A549 (cell line): ENCODE data around the gene PURB. TPM values are rescaled to one million over a fixed set of nuclear protein-coding genes. Genes with fewer than 3 reads are reported as not detected.

Experiments
- ATAC-seq, 2 experiments: fragments of 200-7000 bp in 1 of 2; fragments of >200 bp in 1 of 2; cut with Nextera tagmentation in 1 of 2; cut with Tn5 transposase in 1 of 2; 3 replicates each; pipeline versions ENCODE4 v1.8.0 to v1.9.1; 2018 to 2020; ENCODE audit warnings: mild to moderate bottlenecking in 1 of 2, moderate library complexity in 1 of 2
- CTCF ChIA-PET: fragments of 300-600 bp; sonication (Branson Sonifier 250); formaldehyde crosslinking; extraction: SDS; loops from one replicate; lab custom pipeline; 2021; ENCODE audit warnings: antibody characterized with exemption, inconsistent platforms; lab: Yijun Ruan, JAX
- POLR2A ChIA-PET: fragments of 350-600 bp; formaldehyde crosslinking; extraction: SDS; loops from one replicate; lab custom pipeline; 2021; ENCODE audit warnings: antibody characterized with exemption, inconsistent platforms; lab: Yijun Ruan, JAX
- DNase-seq, 2 experiments: peaks; one replicate each; pipeline versions ENCODE4 v3.0.0 to v3.0.0-alpha.2; 2011 to 2016; ENCODE audit warnings: low read depth in 1 of 2, low spot score in 1 of 2
- FAIRE-seq: peaks from 2 replicates; lab custom pipeline; 2011; peaks lifted over from hg19 to GRCh38; lab: Jason Lieb, UNC
- H3K27ac ChIP-seq, 2 experiments: fragments of >200 bp; sonication (Bioruptor Twin); formaldehyde crosslinking; 3 replicates each; pipeline ENCODE4 v1.5.1; 2016 to 2017
- H3K4me1 ChIP-seq: fragments of >200 bp; sonication (Bioruptor Twin); formaldehyde crosslinking; 3 replicates; pipeline ENCODE4 v1.6.1; 2016
- H3K4me2 ChIP-seq: fragments of >200 bp; sonication (Bioruptor Twin); formaldehyde crosslinking; 3 replicates; pipeline ENCODE4 v1.6.1; 2016
- H3K4me3 ChIP-seq: fragments of >200 bp; sonication (Bioruptor Twin); formaldehyde crosslinking; 3 replicates; pipeline ENCODE4 v1.5.1; 2016
- H3K9me3 ChIP-seq: fragments of >200 bp; sonication (Bioruptor Twin); formaldehyde crosslinking; 3 replicates; pipeline ENCODE4 v1.6.1; 2016
- BHLHE40 ChIP-seq: IDR thresholded peaks from 2 replicates; pipeline ENCODE4 v1.6.1; 2012; ENCODE audit warnings: low read depth, low read length, inconsistent platforms
- CBX2 ChIP-seq: fragments of 200-600 bp; sonication (generic); IDR thresholded peaks from 2 replicates; pipeline ENCODE4 v1.6.1; 2016; ENCODE audit warnings: low read depth, mild to moderate bottlenecking, borderline replicate concordance
- CBX8 ChIP-seq: fragments of 200-600 bp; sonication (generic); IDR thresholded peaks from 2 replicates; pipeline ENCODE4 v1.6.1; 2016
- CEBPB ChIP-seq, 2 experiments: fragments of >200 bp in 1 of 2; sonication (Bioruptor Twin) in 1 of 2; formaldehyde crosslinking in 1 of 2; IDR thresholded peaks; 2 replicates each; pipeline ENCODE4 v1.6.1; 2012 to 2016
- CHD2 ChIP-seq: fragments of 150-350 bp; IDR thresholded peaks from 2 replicates; pipeline ENCODE4 v1.6.1; 2014; ENCODE audit warnings: low read length; ENCODE audit not compliant: partially characterized antibody
- CTCF ChIP-seq: fragments of >200 bp; sonication (Bioruptor Twin); formaldehyde crosslinking; IDR thresholded peaks from 3 replicates; pipeline ENCODE4 v1.5.1; 2016
- EHF ChIP-seq: fragments of 250-450 bp; sonication (Bioruptor Pico); IDR thresholded peaks from 2 replicates; pipeline ENCODE4 v1.5.0; 2020; ENCODE audit warnings: mild to moderate bottlenecking
- EHMT2 ChIP-seq: fragments of 200-600 bp; sonication (generic); IDR thresholded peaks from 2 replicates; pipeline ENCODE4 v1.6.1; 2016; ENCODE audit warnings: antibody characterized with exemption, low read depth, mild to moderate bottlenecking, moderate library complexity
- ELK1 ChIP-seq: fragments of 150-350 bp; IDR thresholded peaks from 2 replicates; pipeline ENCODE4 v1.6.1; 2014; ENCODE audit warnings: low read depth, mild to moderate bottlenecking, low read length
- EP300 ChIP-seq, 2 experiments: fragments of >200 bp; sonication (Bioruptor Twin); formaldehyde crosslinking; IDR thresholded peaks; 2 replicates in 1 of 2; 3 replicates in 1 of 2; pipeline ENCODE4 v1.6.1; 2016 to 2017
- HOXA7 ChIP-seq: fragments of 250-450 bp; sonication (Bioruptor Pico); IDR thresholded peaks from 2 replicates; pipeline ENCODE4 v1.5.0; 2020; ENCODE audit warnings: mild to moderate bottlenecking, moderate library complexity
- JUN ChIP-seq, 2 experiments: fragments of >200 bp; sonication (Bioruptor Twin); formaldehyde crosslinking; IDR thresholded peaks; 2 replicates in 1 of 2; 3 replicates in 1 of 2; pipeline ENCODE4 v1.6.1; 2016 to 2017
- KDM5A ChIP-seq: fragments of 200-600 bp; sonication (generic); IDR thresholded peaks from 2 replicates; pipeline ENCODE4 v1.6.1; 2016; ENCODE audit warnings: antibody characterized with exemption, mild to moderate bottlenecking
- MAFK ChIP-seq: fragments of 450-650 bp; IDR thresholded peaks from 2 replicates; pipeline ENCODE4 v1.6.1; 2014; ENCODE audit not compliant: partially characterized antibody
- MYC ChIP-seq: IDR thresholded peaks from 2 replicates; pipeline ENCODE4 v1.6.1; 2012; ENCODE audit warnings: mild to moderate bottlenecking, inconsistent platforms, low read length, improper control_type of control experiment, borderline replicate concordance
- NPAS2 ChIP-seq: fragments of 250-450 bp; sonication (Bioruptor Pico); IDR thresholded peaks from 2 replicates; pipeline ENCODE4 v1.8.0; 2022; ENCODE audit warnings: mild to moderate bottlenecking, moderate library complexity, borderline replicate concordance
- NR3C1 ChIP-seq: fragments of >200 bp; sonication (Bioruptor Twin); formaldehyde crosslinking; IDR thresholded peaks from 3 replicates; pipeline ENCODE4 v1.6.1; 2017
- POLR2A ChIP-seq: IDR thresholded peaks from 2 replicates; pipeline ENCODE4 v1.6.1; 2012; ENCODE audit warnings: mild to moderate bottlenecking, low read length
- POLR2AphosphoS2 ChIP-seq: conservative IDR thresholded peaks from 2 replicates; pipeline ENCODE4 v1.6.1; 2012; ENCODE audit warnings: low read length, improper control_type of control experiment, inconsistent platforms
- RAD21 ChIP-seq, 2 experiments: fragments of >200 bp in 1 of 2; sonication (Bioruptor Twin) in 1 of 2; formaldehyde crosslinking in 1 of 2; IDR thresholded peaks in 1 of 2; conservative IDR thresholded peaks in 1 of 2; 2 replicates in 1 of 2; 3 replicates in 1 of 2; pipeline ENCODE4 v1.6.1; 2012 to 2018; ENCODE audit warnings: inconsistent platforms in 1 of 2
- TFCP2L1 ChIP-seq: fragments of 250-450 bp; sonication (Bioruptor Pico); IDR thresholded peaks from 2 replicates; pipeline ENCODE4 v1.5.0; 2021; ENCODE audit warnings: mild to moderate bottlenecking
- TP53 ChIP-seq: fragments of 250-450 bp; sonication (Bioruptor Pico); IDR thresholded peaks from 2 replicates; pipeline ENCODE4 v1.5.0; 2021; ENCODE audit warnings: mild to moderate bottlenecking, moderate library complexity
- WGBS: methylation state at CpG from one replicate; pipeline ENCODE4 v1.1.6; 2017; ENCODE audit errors: missing lambda C conversion rate; 5-methylcytosine and 5-hydroxymethylcytosine counted together
- polyA plus RNA-seq, 4 experiments: library from polyadenylated mRNA; depleted of rRNA in 3 of 4; stranded (reverse); fragments of >200 nt; fragmentation: RNase III in 1 of 4; extraction: RNeasy Plus Mini Kit Qiagen cat#74134 plus additional on column Dnase treatment in 1 of 4; gene quantifications; 2 replicates in 3 of 4; 3 replicates in 1 of 4; pipeline ENCODE4 v1.2.3, GENCODE V29; 2011 to 2017
- TF ChIP-seq, protein P1 (sequence below): fragments of >200 bp; sonication (Bioruptor Twin); formaldehyde crosslinking; IDR thresholded peaks from 3 replicates; pipeline ENCODE4 v1.6.1; 2016
- TF ChIP-seq, protein P2 (sequence below): IDR thresholded peaks from 2 replicates; pipeline ENCODE4 v1.6.1; 2012

The PURB gene
- polyA plus RNA-seq, 2 of the 4 experiments (the other 2 are of a cell fraction), result 5.7 to 10.4 TPM

- Histone ChIP-seq H3K9me3 (no peaks in the 10 kb centered on the region), H3K4me2 (no peak overlapping the region), H3K27ac (no peak overlapping the region), H3K4me3 (no peak overlapping the region), H3K4me1 (no peaks in the 10 kb centered on the region)
- 54% methylated on average over 4 of the region's 4 CpGs for WGBS
- no peak for FAIRE-seq
- no peak for ATAC-seq
- no peak for DNase-seq
- ChIA-PET POLR2A (no interaction called here), CTCF (interaction anchor here (1.1 to 1.8 kb wide), 3 partner anchors 13 to 79 kb away, joined by 3 to 8 read pairs (median 4); no protein-coding TSS in a partner anchor)
- TF ChIP-seq BHLHE40, result no peak
- TF ChIP-seq CBX2, result no peak
- TF ChIP-seq TFCP2L1, result no peak
- TF ChIP-seq CHD2, result no peak
- TF ChIP-seq POLR2A, result no peak
- no peak for TF ChIP-seq RAD21 (conservative IDR thresholded peaks at IDR 0.05 in 1 of 2, IDR thresholded peaks at IDR 0.05 in 1 of 2)
- TF ChIP-seq TP53 (CRISPR knock-in tag), result no peak
- TF ChIP-seq HOXA7, result no peak
- TF ChIP-seq NR3C1, result no peak
- no peak for TF ChIP-seq CEBPB (IDR thresholded peaks at IDR 0.05)
- no peak for TF ChIP-seq EHF (CRISPR knock-in tag)
- no peak for TF ChIP-seq CBX8
Measured at GRCh38 chr7:44894888-44895580, 9.7 kb upstream of the PURB start.

GRCh38 chr7:44893710-44894234 is 8.4 kb upstream of the PURB start:
- Histone ChIP-seq H3K4me2 (no peak overlapping the region), H3K4me1 (no peaks in the 10 kb centered on the region), H3K4me3 (no peak overlapping the region), H3K27ac (no peak overlapping the region), H3K9me3 (no peaks in the 10 kb centered on the region)
- no peak for ATAC-seq
- WGBS, result 43% methylated on average over 8 of the region's 8 CpGs
- TF ChIP-seq KDM5A (no peak), POLR2AphosphoS2 (no peak), EP300 (IDR thresholded peaks at IDR 0.05) (no peak), NPAS2 (no peak), MAFK (no peak), JUN (IDR thresholded peaks at IDR 0.05) (no peak), MYC (no peak), CTCF (no peak), EHMT2 (no peak)
- TF ChIP-seq, protein P1, sequence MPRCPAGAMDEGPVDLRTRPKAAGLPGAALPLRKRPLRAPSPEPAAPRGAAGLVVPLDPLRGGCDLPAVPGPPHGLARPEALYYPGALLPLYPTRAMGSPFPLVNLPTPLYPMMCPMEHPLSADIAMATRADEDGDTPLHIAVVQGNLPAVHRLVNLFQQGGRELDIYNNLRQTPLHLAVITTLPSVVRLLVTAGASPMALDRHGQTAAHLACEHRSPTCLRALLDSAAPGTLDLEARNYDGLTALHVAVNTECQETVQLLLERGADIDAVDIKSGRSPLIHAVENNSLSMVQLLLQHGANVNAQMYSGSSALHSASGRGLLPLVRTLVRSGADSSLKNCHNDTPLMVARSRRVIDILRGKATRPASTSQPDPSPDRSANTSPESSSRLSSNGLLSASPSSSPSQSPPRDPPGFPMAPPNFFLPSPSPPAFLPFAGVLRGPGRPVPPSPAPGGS, result no peak
- ChIA-PET CTCF (interaction anchor here (1.1 kb wide), 1 partner anchor 14 kb away, joined by 3 read pairs; no protein-coding TSS in a partner anchor), POLR2A (no interaction called here)
- no peak for FAIRE-seq
- DNase-seq, result no peak

DNA sequence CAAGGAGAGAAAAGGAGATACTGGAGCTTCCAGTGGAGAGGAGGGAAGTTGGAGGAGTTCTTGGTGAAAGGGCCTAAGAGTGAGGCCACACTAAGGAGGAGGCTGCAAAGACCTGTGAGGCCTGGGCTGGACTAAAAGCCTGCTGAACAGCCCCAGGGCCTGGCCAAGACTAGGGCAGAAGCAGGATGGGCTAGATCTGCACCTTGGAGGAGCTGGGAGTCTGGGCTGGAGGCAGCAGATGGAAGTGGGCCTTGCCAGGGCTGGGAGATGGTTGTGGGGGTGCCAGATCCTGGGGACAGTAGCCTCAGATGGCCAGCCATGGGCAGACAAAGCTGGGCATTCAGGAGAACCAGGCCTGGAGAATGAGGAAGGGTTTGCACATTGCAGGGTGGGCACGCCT is 6.5 kb upstream of the PURB start:
- no peak overlapping the region for H3K4me2 ChIP-seq
- FAIRE-seq, result no peak
- DNase-seq, result no peak
- 67% methylated on average over 1 of the region's 1 CpG for WGBS
- POLR2A ChIA-PET, result no interaction called here
- TF ChIP-seq MAFK (no peak), POLR2A (no peak), TP53 (CRISPR knock-in tag) (no peak), CHD2 (no peak), ELK1 (no peak), EHF (CRISPR knock-in tag) (no peak), KDM5A (no peak)
- TF ChIP-seq, protein P2, sequence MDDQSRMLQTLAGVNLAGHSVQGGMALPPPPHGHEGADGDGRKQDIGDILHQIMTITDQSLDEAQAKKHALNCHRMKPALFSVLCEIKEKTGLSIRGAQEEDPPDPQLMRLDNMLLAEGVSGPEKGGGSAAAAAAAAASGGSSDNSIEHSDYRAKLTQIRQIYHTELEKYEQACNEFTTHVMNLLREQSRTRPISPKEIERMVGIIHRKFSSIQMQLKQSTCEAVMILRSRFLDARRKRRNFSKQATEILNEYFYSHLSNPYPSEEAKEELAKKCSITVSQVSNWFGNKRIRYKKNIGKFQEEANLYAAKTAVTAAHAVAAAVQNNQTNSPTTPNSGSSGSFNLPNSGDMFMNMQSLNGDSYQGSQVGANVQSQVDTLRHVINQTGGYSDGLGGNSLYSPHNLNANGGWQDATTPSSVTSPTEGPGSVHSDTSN, result no peak
- TF ChIP-seq, all 56 proteins: peak for 0
- no peak for ATAC-seq
- H3K4me3 ChIP-seq, result no peak overlapping the region
- H3K27ac ChIP-seq, result no peak overlapping the region
- H3K9me3 ChIP-seq, result no peaks in the 10 kb centered on the region
- no peaks in the 10 kb centered on the region for H3K4me1 ChIP-seq
- CTCF ChIA-PET, result interaction anchor here (0.6 to 1.8 kb wide), 2 partner anchors 244 to 303 kb away, joined by 3 to 5 read pairs; no protein-coding TSS in a partner anchor
